Right ventricle myocardium inferior (tissue), 1 donor: Measurements from ENCODE around the gene C6orf47. TPM values are rescaled to one million over a fixed set of nuclear protein-coding genes. Genes with fewer than 3 reads are reported as not detected.

Experiments used
- ATAC-seq: fragments of 200-7000 bp; cut with Tn5 transposase; one replicate; pipeline ENCODE4 v1.9.1; 2020; ENCODE audit warnings: mild to moderate bottlenecking, moderate library complexity
- DNase-seq: peaks from one replicate; pipeline ENCODE4 v3.0.0; 2021; ENCODE audit errors: missing footprints
- intact Hi-C: fragments of 100-400 bp; cut with DNase I; formaldehyde crosslinking; loops from one replicate; pipeline ENCODE4 v1.11.0; 2022
- total RNA-seq: library from RNA; stranded (reverse); fragmentation: NEBNext Ultra II Directional; extraction: Animal tissue kit (Norgen Biotek cat#: 25700); gene quantifications from one replicate; pipeline ENCODE4 v1.2.1, GENCODE V29; 2021
- donor health status: DM: no; HTN: yes; CAD: no; lungs with severe emphysema.

C6orf47 gene
- total RNA-seq, 1 donor from 2014 or later = 17.0 TPM

DNA sequence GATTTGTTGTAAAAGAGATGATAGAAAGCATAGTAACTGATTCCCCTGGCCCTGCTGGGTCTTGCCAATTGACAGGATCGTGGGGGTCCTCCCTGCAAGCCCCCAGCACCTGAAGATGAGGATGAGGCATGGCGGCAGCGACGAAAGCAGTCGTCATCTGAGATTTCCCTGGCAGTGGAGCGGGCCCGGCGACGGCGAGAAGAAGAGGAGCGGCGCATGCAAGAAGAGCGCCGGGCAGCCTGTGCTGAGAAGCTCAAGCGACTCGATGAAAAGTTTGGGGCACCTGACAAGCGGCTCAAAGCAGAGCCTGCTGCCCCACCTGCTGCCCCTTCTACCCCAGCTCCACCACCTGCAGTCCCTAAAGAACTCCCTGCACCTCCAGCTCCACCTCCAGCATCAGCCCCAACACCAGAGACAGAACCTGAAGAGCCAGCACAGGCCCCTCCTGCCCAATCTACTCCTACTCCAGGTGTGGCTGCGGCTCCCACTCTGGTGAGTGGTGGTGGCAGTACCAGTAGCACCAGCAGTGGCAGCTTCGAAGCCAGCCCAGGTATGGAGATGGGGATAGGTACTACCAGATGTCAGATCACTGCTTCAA is 32.8 kb downstream of the C6orf47 start:
- no peak for DNase-seq
- ATAC-seq = no peak
- intact Hi-C loops = no loop called here

GRCh38 chr6:31626952-31627351 is 33.6 kb downstream of the C6orf47 start:
- intact Hi-C loops = no loop called here
- DNase-seq = no peak
- ATAC-seq = no peak

DNA sequence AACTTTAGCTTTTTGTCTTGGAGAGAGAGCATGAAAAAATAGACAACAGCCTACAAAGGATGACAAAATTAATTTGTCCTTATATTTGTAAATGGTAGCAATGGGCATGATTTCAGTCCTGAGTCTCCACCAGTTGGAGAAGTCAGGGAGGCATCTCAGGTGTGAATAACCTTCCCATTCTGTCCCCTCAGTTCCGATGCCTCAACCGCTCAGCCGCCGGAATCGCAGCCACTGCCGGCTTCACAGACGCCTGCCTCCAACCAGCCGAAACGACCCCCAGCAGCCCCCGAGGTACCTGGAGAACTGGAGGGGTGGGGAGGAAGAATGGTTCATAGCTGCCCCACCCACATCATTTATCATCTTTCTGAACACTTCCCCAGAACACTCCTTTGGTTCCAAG is 36.5 kb downstream of the C6orf47 start:
- ATAC-seq (no peak), DNase-seq (no peak)
- intact Hi-C loops = loop anchor here (5.0 kb wide), 1 partner anchor 78 kb away; the partner anchor contains the start of gene ABHD16A

DNA sequence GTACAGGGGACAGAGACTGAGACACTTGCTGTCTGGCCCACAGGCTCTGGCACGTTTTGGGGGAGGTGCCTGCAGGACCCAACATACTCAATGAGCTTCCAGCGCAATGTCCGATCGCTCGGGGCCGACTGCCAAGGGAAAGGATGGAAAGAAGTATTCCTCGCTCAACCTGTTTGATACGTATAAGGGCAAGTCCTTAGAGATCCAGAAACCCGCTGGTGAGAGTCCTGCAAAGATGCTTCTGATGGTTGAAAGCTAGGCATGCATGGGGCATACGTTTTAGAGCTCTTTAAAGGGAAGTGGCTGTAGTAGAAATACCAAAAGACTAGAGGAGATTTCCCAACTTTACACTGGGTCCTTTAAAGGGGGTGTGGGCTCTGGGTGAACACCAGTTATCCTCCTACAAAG is 37.9 kb downstream of the C6orf47 start:
- intact Hi-C loops = loop anchor here (5.0 kb wide), 1 partner anchor 80 kb away; the partner anchor contains the start of gene ABHD16A
- no peak for ATAC-seq
- no peak for DNase-seq

DNA sequence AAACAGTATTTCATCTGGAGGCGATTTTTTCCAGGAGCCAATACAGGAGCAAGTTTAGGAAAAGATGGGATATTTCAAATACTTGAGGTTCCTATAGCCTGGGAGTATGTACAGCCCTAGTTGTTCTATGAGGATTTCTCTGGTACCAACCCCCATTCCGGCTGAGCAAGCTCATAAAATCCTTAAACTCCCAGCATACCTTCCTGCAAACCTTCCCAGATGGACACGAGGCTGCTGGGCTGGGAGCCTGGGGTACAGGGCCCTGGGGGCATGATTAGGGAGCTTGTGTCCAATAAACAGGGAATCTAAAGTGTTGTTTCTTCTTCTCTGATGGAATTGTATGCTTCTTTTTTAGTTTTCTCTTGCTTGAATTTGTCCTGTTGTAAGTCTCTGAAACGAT is 38.6 kb downstream of the C6orf47 start:
- intact Hi-C loops = loop anchor here (2.0 to 5.0 kb wide), 2 partner anchors 79 to 80 kb away; partner anchors contain the start of genes ABHD16A and DDX39B
- no peak for DNase-seq
- no peak for ATAC-seq

GRCh38 chr6:31621320-31621939 is 39.1 kb downstream of the C6orf47 start:
- ATAC-seq (no peak), DNase-seq (no peak)
- intact Hi-C loops = loop anchor here (2.0 to 5.0 kb wide), 2 partner anchors 79 to 81 kb away; partner anchors contain the start of genes ABHD16A and DDX39B

DNA sequence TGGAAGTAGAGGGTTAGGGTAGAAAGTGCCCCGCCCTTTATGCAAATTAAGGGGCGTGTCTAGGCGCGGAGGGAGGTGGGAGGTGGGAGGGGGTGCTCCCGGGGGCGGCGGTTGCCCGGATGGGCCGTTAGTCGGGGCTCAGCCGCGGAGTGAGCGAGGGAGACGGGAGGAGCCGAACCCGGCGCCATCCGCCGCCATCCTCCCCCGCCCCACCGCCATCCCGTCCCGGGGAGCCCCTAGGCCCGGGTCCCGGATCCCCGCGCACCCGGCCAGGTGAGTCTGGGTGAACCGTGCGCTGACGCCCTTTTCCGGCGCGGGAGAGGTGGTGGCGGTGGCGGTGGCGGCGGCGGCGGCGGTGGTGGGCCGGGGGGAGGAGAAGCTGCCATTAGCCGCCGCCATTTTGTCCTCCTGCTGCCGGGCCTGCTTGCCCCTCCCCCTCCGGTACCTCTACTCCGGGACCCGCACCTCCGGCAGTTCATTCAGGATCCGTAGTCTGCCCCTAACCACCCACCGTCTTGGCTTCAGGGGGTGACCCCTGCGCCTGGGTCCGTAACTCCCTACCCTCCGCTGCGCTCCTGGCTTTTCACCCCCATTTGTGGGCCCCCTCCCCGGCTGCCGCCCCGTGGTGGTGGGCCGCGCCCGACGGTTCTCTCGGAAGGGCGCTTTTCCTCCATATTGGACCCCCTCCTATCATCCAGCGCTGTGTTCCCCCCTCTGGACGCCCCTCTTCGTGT is 39.8 kb downstream of the C6orf47 start, which contains the start of gene PRRC2A:
Gene PRRC2A, plus strand, starts transcription at position 130 of the 734 bp plus-strand sequence. CDS start 2,075 bp downstream, outside the sequence.
- DNase-seq = peak; percentile 90
- intact Hi-C loops = loop anchor here (1.0 to 5.0 kb wide), 4 partner anchors 32 to 282 kb away; partner anchors contain the start of genes ABHD16A, BAG6, DDX39B and ZBTB12

DNA sequence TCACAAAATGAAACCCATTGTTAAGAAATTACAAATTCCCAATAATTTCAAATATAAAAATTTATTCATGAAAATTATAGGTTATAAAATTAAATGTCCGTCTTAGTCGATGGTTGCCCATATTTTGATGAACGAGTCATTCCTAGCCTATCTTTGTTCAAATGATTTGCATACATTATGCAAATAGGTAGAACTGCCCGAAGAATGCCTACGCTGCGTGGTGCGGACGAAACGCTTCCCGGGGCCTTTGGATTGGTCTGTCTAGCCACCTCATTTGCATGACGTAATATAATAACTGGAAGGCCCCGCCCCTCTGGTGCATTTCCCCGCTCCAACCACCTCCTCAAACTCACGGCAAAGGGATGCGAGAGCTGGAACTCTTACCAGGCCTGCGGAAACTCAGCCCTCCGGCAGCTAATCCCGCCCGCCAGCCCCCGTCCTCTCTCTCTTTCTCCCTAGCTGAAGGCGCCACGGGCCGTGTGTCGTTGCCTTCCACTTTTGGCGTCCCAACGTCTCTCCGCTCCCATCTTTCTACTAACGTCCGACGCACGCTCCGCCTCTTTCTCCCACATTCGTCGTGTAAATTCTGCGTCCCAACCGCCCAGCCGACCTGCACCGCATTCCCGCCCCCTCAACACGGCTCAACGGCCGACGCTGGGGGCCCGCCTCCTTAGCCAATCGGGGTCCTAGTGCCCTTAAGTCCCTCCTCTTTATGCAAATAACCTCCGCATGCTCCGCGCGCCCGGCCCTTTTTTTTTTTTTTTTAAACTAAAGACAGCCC is 40.6 kb downstream of the C6orf47 start:
- intact Hi-C loops = loop anchor here (1.0 to 5.0 kb wide), 4 partner anchors 32 to 282 kb away; partner anchors contain the start of genes ABHD16A, BAG6, DDX39B and ZBTB12
- ATAC-seq (peak; percentile 95), DNase-seq (peak; percentile 99)

More for the DNA sequence above, 39.8 kb downstream of the C6orf47 start, which contains the start of gene PRRC2A:
- ATAC-seq = peak; percentile 42

DNA sequence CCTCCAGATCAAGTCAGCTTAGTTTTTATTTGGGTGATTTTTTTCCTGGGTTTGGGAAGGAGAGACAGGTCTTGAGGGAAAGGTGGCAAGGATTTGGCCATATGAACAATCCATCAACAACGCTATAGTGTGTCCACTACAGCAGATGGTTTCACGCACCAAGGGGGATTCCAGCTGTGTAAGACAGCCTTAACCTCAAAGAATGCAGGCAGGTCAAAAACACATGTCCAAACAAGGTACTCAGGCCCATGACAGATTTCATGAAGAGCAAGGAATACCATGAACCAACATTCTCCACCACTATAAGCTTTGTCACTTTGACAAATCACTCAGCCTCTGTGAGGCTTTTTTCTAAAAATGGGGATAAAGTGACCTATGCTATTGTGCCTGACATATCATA is 43.6 kb downstream of the C6orf47 start:
- ATAC-seq = no peak
- intact Hi-C loops = no loop called here
- no peak for DNase-seq

DNA sequence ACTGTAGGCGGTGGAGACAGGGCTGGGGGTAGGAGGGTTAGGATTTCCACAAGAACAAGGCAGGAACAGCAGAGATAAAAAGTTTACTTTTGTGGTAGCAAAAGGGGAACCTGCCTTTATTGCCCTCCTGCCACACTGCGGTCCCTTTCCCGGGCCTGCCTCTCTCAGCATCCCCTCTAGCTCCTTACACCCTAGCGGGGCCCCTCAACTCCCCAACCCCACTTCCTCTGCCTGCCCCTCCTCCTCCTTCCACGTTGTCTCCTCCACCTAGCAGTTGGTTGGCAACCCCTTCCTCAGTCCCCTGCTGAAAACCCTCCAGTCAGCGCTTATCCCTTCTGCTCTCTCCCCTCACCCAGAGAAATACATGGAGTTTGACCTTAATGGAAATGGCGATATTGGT is 44.8 kb downstream of the C6orf47 start:
- intact Hi-C loops = no loop called here
- ATAC-seq (no peak), DNase-seq (no peak)

- intact Hi-C loops = no loop called here
- peak; percentile 32 for ATAC-seq
- no peak for DNase-seq
These were observed 45.6 kb downstream of the C6orf47 start, which contains the start of gene AIF1 for GRCh38 chr6:31614684-31615578. Gene AIF1 (plus strand): TSS chr6:31615234. CDS start chr6:31615330, 96 bp downstream.

DNA sequence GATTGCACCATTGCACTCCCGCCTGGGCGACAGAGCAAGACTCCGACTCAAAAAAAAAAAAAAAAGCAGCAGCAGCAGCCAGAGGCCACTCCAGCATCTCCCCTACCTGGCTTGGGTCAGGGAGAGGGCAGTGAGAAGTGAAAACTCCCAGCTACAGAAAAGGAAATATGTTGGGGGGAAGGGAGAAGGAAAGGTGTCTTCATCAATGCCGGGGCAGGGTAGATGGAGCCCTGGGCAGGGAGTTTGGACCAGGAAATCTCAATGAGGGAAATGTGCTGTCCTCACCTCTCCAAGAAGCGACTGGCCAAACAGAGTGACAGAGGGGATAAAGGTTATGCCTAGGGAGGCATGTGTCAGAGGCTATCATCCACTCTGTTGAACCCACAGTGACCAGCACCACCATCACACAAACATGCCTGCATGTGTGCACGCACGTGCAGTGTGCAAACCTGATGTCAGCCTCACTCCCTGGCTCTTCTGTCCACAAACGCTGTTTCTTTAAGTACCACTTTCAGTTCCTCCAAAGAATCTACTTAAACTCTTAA is 46.4 kb downstream of the C6orf47 start:
- intact Hi-C loops = no loop called here
- ATAC-seq (no peak), DNase-seq (peak; percentile 78)

- DNase-seq (no peak), ATAC-seq (no peak)
- intact Hi-C loops = no loop called here
These were observed 49.6 kb downstream of the C6orf47 start for GRCh38 chr6:31610968-31611367.

DNA sequence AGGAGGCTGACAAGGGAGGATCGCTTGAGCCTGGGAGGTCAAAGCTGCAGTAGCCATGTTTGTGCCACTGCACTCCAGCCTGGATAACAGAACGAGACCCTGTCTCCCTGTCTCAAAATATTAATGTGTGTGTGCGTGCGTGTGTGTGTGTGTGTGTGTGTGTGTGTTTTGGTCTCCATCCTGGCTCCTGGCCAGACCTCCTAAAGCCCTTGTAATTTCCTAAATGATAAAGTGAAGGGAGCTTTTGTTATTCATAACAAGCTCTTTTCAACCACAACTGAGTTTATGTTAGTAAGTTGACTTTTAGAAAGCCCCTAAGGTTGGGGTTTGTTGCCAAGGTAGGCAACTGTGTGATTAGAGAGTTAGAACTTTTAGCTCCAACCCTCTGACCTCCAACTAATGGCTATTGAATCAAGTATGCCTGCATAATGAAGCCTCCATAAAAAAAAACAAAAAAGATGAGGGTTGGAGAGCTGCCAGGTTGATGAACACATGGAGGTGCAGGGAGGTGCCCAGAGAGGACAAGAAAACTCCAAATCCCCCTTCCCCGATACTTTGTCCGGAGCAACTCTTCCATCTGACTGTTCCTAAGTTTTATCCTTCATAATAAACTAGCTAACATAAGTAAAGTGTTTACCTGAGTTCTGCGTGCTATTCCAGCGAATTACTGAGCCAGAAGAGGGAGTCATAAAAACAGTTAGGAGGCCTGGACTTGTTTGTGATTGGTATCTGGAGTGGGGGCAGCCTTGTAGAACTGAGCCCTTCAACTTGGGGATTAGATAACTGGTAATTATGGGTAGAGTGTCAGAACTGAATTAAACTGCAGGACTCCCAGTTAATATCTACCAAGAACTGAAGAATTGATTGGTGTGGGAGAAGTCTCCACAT is 50.8 kb downstream of the C6orf47 start:
- no peak for DNase-seq
- intact Hi-C loops = no loop called here
- no peak for ATAC-seq
